NK-92 (cell line): ENCODE data around the gene POLR1C.
"Not testable (repeated sequence)": the region's sequence is repeated elsewhere in the genome, so short reads cannot be mapped to it uniquely, and the experiment has no call there.

Source experiments
- DNase-seq: peaks from one replicate; lab custom pipeline; 2025; ENCODE audit not compliant: unreplicated experiment; lab: John Stamatoyannopoulos, UW

Gene POLR1C

GRCh38 chr6:43509142-43509983, 7.5 kb upstream of the POLR1C start:
- no peak for DNase-seq

GRCh38 chr6:43509984-43510826, 6.7 kb upstream of the POLR1C start, which contains the start of gene LRRC73:
Gene LRRC73 (minus strand): TSS chr6:43510346. CDS start chr6:43509785, 561 bp downstream.
- DNase-seq, result no peak

GRCh38 chr6:43510827-43511163, 6.1 kb upstream of the POLR1C start:
- DNase-seq, result no peak

GRCh38 chr6:43511824-43512415, 5.0 kb upstream of the POLR1C start:
- no peak for DNase-seq

GRCh38 chr6:43515808-43516207, 1.1 kb upstream of the POLR1C start:
- no peak for DNase-seq

GRCh38 chr6:43516367-43516696, 557 bp upstream of the POLR1C start:
- no peak for DNase-seq

GRCh38 chr6:43517505-43518357, 842 bp downstream of the POLR1C start:
- DNase-seq, result no peak

- no peak for DNase-seq
These were observed 3.2 kb downstream of the POLR1C start for GRCh38 chr6:43520097-43520496.

GRCh38 chr6:43521836-43522235, 4.9 kb downstream of the POLR1C start:
- DNase-seq, result no peak

GRCh38 chr6:43522547-43523261, 5.8 kb downstream of the POLR1C start:
- DNase-seq, result no peak

- no peak for DNase-seq
These were observed 6.4 kb downstream of the POLR1C start for GRCh38 chr6:43523284-43523683.

GRCh38 chr6:43524483-43524961, 7.6 kb downstream of the POLR1C start:
- DNase-seq, result no peak

- DNase-seq, result no peak
These were observed 15.3 kb downstream of the POLR1C start for GRCh38 chr6:43532201-43532600.

- DNase-seq, result not testable (repeated sequence)
These were observed 22.1 kb downstream of the POLR1C start for GRCh38 chr6:43538986-43539385.

GRCh38 chr6:43539409-43539808, 22.5 kb downstream of the POLR1C start:
- not testable (repeated sequence) for DNase-seq

GRCh38 chr6:43540507-43540906, 23.6 kb downstream of the POLR1C start:
- DNase-seq, result no peak

- DNase-seq, result no peak
These were observed 25.0 kb downstream of the POLR1C start for GRCh38 chr6:43541774-43542471.

- no peak for DNase-seq
These were observed 27.6 kb downstream of the POLR1C start for GRCh38 chr6:43544461-43544860.

GRCh38 chr6:43547222-43547621, 30.3 kb downstream of the POLR1C start:
- DNase-seq, result no peak
